Measurements from ENCODE around the gene RFTN1. TPM values are rescaled to one million over a fixed set of nuclear protein-coding genes. Genes with fewer than 3 reads are reported as not detected.

RFTN1 gene
- total RNA-seq, 1 experiment from 2014 or later, result 2.2 TPM

GRCh38 chr3:16546186-16547010, 32.9 kb upstream of the RFTN1 start:
- peaks cover 22 to 23% of the 10 kb centered on the region in 2 experiments for H3K4me1 Mint-ChIP-seq
- no peak overlapping the region for H3K56ac ChIP-seq (ENCODE audit: insufficient read length, low read depth, low read length)
- H2BK15ac ChIP-seq (ENCODE audit: low read depth, low read length), result no peak overlapping the region
- H3K36me3 Mint-ChIP-seq (ENCODE audit: insufficient read depth in 1 of 3, low read depth in 3 of 3), result no peaks in the 10 kb centered on the region
- H3T11ph ChIP-seq (ENCODE audit: low read length), result no peak overlapping the region
- H2BK12ac ChIP-seq (ENCODE audit: insufficient read length, low read depth, low read length), result no peak overlapping the region
- no peak overlapping the region for H3K9ac ChIP-seq (ENCODE audit: extremely low read depth, insufficient read length, low read length)
- H3K79me1 ChIP-seq (ENCODE audit: insufficient read depth, low read depth, low read length, poor library complexity, severe bottlenecking), result no peaks in the 10 kb centered on the region
- no peak overlapping the region for H3K4ac ChIP-seq (ENCODE audit: low read depth, low read length)
- H3K4me3 Mint-ChIP-seq, result no peak overlapping the region
- H2BK20ac ChIP-seq (ENCODE audit: low read depth, low read length, poor library complexity, severe bottlenecking), result no peak overlapping the region
- no peak overlapping the region for H4K91ac ChIP-seq (ENCODE audit: insufficient read length, low read depth, low read length)
- no peak overlapping the region for H2BK5ac ChIP-seq (ENCODE audit: insufficient read length, low read length)
- H3K4me2 ChIP-seq (ENCODE audit: insufficient read depth, insufficient read length, low read length), result no peak overlapping the region
- no peaks in the 10 kb centered on the region for H3K9me3 ChIP-seq (ENCODE audit: control insufficient read depth, low read depth, low read length)
- H4K8ac ChIP-seq (replicated peaks; ENCODE audit: insufficient read length, low read depth, low read length), result no peak overlapping the region
- no peak overlapping the region for H3K27ac Mint-ChIP-seq
- no peak overlapping the region for H2BK120ac ChIP-seq (ENCODE audit: low read depth, low read length, poor library complexity, severe bottlenecking)
- no peaks in the 10 kb centered on the region for H3K27me3 ChIP-seq (ENCODE audit: insufficient read depth, low read length)
- no CpG with 5 or more reads among the region's 12 CpGs for WGBS (ENCODE audit: extremely low coverage, insufficient read length, low lambda C conversion rate)
- no peak overlapping the region for H3K18ac ChIP-seq (ENCODE audit: insufficient read length, low read depth, low read length)
- no peak overlapping the region for H2AK5ac ChIP-seq (ENCODE audit: insufficient read length, low read length)
- H3K27ac ChIP-seq (ENCODE audit: insufficient read length, low read depth, low read length), result no peak overlapping the region
- no peak overlapping the region for H3K14ac ChIP-seq (ENCODE audit: insufficient read depth, low read length)
- no peaks in the 10 kb centered on the region for H3K9me3 Mint-ChIP-seq
- peaks cover 3% of the 10 kb centered on the region; the same call in 1 of the 2 replicates for H3K27me3 Mint-ChIP-seq (ENCODE audit: low read depth)
- H3K23ac ChIP-seq (ENCODE audit: insufficient read length, low read depth, low read length), result no peak overlapping the region
- TF ChIP-seq CTCF (conservative IDR thresholded peaks at IDR 0.05), result no peak
- no peak overlapping the region for H2AFZ ChIP-seq (ENCODE audit: low read length)
- no peaks in the 10 kb centered on the region for H3K23me2 ChIP-seq (ENCODE audit: insufficient read length, low read depth, low read length, poor library complexity, severe bottlenecking)
- no peaks in the 10 kb centered on the region for H3K79me2 ChIP-seq (ENCODE audit: insufficient read depth, low read length)
- H3K4me1 ChIP-seq (ENCODE audit: insufficient read depth, low read length), result peaks cover 2% of the 10 kb centered on the region; the same call in 1 of the 2 replicates
- DNase-seq, result no peak
- H4K20me1 ChIP-seq (ENCODE audit: control insufficient read depth, insufficient read depth, insufficient read length), result no peaks in the 10 kb centered on the region
- H4K5ac ChIP-seq (ENCODE audit: insufficient read length, low read depth, low read length), result no peak overlapping the region
